ENCODE results near the gene ZNF688. TPM values are rescaled to one million over a fixed set of nuclear protein-coding genes. Genes with fewer than 3 reads are reported as not detected.

The ZNF688 gene
- total and polyA plus RNA-seq, 2 donors from 2014 or later: 16.7 to 32.7 TPM

- H3K9ac ChIP-seq (ENCODE audit: low read length in 3 of 3): peak within 1 kb of the TSS; percentile 44 to 81 (median 70)
- H3K36me3 ChIP-seq (ENCODE audit: control insufficient read depth in 2 of 3, insufficient read depth in 3 of 3, low read length in 3 of 3): peaks cover 0 to 8% (median 6%) of the 10 kb centered on the region in 3 donors
- DNase-seq (peak; percentile 98 to 99 (median 98)), FAIRE-seq (peak; percentile 97)
- no peaks in the 10 kb centered on the region for H3K27me3 ChIP-seq (ENCODE audit: control insufficient read depth, insufficient read depth, low read length)
- peaks cover 0 to 2% (median 0%) of the 10 kb centered on the region in 3 donors for H3K4me1 ChIP-seq (ENCODE audit: control insufficient read depth in 2 of 3, insufficient read depth in 2 of 3, low read depth in 1 of 3, low read length in 3 of 3)
- H3K4me3 ChIP-seq (ENCODE audit: low read length in 3 of 3): peak within 1 kb of the TSS; percentile 61 to 83 (median 71)
- peak; percentile 9 for TF ChIP-seq CTCF (IDR thresholded peaks at IDR 0.05; ENCODE audit: borderline replicate concordance, extremely low read depth, insufficient read depth)
- peak within 1 kb of the TSS; percentile 94 to 95 for H3K27ac ChIP-seq (ENCODE audit: low read depth in 2 of 2, low read length in 2 of 2)
- H3K9me3 ChIP-seq (ENCODE audit: control insufficient read depth in 2 of 3, insufficient read depth in 1 of 3, low read length in 3 of 3): no peaks in the 10 kb centered on the region
- intact Hi-C loops (cut with DNase I): no loop called here
These were observed 13.3 kb downstream of the ZNF688 start, which contains the start of gene ZNF764 for GRCh38 chr16:30557957-30558788. TSS of gene ZNF764 (minus strand) at chr16:30558374. CDS start at chr16:30558182, 192 bp downstream.

- FAIRE-seq (no peak), DNase-seq (peak in 2 of 5 donors; percentile 52 to 75)
- no peak for TF ChIP-seq CTCF (IDR thresholded peaks at IDR 0.05; ENCODE audit: borderline replicate concordance, extremely low read depth, insufficient read depth)
- Histone ChIP-seq H3K36me3 (ENCODE audit: control insufficient read depth in 2 of 3, insufficient read depth in 3 of 3, low read length in 3 of 3) (peaks cover 0 to 9% (median 6%) of the 10 kb centered on the region in 3 donors), H3K4me3 (ENCODE audit: low read length in 3 of 3) (peak overlapping the region; percentile 51 to 83 (median 71)), H3K9ac (ENCODE audit: low read length in 3 of 3) (peak overlapping the region; percentile 44 to 81 (median 70)), H3K4me1 (ENCODE audit: control insufficient read depth in 2 of 3, insufficient read depth in 2 of 3, low read depth in 1 of 3, low read length in 3 of 3) (peaks cover 0 to 2% (median 0%) of the 10 kb centered on the region in 3 donors), H3K27me3 (ENCODE audit: control insufficient read depth, insufficient read depth, low read length) (no peaks in the 10 kb centered on the region), H3K27ac (ENCODE audit: low read depth in 2 of 2, low read length in 2 of 2) (peak overlapping the region; percentile 94 to 95), H3K9me3 (ENCODE audit: control insufficient read depth in 2 of 3, insufficient read depth in 1 of 3, low read length in 3 of 3) (no peaks in the 10 kb centered on the region)
- intact Hi-C loops (cut with DNase I): no loop called here
These were observed 13.9 kb downstream of the ZNF688 start for GRCh38 chr16:30557707-30557956.

GRCh38 chr16:30556125-30556473 lies 15.4 kb downstream of the ZNF688 start:
- Histone ChIP-seq H3K9ac (ENCODE audit: low read length in 3 of 3) (no peak overlapping the region), H3K9me3 (ENCODE audit: control insufficient read depth in 2 of 3, insufficient read depth in 1 of 3, low read length in 3 of 3) (no peaks in the 10 kb centered on the region), H3K27ac (ENCODE audit: low read depth in 2 of 2, low read length in 2 of 2) (no peak overlapping the region), H3K4me3 (ENCODE audit: low read length in 3 of 3) (no peak overlapping the region), H3K27me3 (ENCODE audit: control insufficient read depth, insufficient read depth, low read length) (no peaks in the 10 kb centered on the region), H3K36me3 (ENCODE audit: control insufficient read depth in 2 of 3, insufficient read depth in 3 of 3, low read length in 3 of 3) (peaks cover 0 to 9% (median 6%) of the 10 kb centered on the region in 3 donors), H3K4me1 (ENCODE audit: control insufficient read depth in 2 of 3, insufficient read depth in 2 of 3, low read depth in 1 of 3, low read length in 3 of 3) (peaks cover 0 to 2% (median 0%) of the 10 kb centered on the region in 3 donors)
- FAIRE-seq (no peak), DNase-seq (no peak)
- no peak for TF ChIP-seq CTCF (IDR thresholded peaks at IDR 0.05; ENCODE audit: borderline replicate concordance, extremely low read depth, insufficient read depth)
- intact Hi-C loops (cut with DNase I): no loop called here
